ENCODE measurements around the gene STAT5B.

Gene STAT5B

DNA sequence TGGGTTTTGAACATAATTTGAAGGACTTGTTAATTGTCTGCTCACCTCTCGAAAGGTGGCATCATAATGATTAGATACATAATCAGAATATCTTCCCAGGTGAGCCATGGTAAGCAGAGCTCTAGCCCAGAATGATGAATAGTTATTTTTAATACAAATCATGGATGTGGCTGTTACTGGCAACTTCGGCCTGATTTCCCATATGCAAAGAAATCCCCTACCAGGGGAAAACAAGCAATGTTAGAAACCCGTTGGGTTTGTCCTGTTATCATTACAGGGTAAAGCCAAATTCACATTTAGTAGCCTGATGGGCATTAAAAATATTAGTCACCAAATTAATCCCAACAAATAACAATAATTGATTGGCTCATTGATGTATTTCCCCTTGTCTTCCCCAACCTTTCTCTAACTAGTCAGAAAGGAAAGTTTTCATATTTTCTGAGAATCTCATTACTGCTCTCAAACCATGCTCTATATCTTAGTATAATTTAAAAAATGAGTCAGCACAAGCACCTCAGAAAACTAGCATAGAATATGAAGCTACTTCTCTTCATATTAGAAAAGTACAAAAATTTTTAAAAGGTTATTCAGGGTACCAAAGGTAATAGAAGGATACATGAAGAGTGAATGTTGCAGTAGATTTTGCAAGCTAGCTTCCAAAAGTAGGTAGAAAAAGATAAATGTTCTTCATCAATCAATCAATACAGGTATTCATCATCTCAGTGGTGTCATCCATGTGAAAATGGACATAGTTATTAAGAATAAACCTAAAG is 5.0 kb downstream of the STAT5B start:
- ATAC-seq: no peak
- no peak for TF ChIP-seq PPARA (CRISPR knock-in tag; IDR thresholded peaks at IDR 0.05; ENCODE audit: borderline replicate concordance)

DNA sequence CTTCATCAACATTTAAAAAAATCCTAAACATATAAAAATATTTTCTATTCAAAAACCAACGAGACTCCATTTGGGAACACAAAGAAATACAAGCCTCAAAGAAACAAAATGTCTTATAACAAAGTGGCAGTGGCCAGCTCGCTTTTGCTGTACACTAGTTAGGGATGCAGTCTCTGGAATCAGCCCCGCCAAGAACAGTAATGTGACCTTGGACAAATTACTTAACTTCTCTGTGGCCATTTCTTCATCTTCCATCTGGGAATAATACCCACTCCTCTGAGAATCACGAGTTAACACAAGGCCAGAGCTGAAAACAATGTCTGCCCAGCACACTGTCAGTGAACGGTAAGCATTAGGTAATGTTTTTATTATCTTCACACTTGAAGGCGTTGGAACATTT is 5.6 kb downstream of the STAT5B start:
- TF ChIP-seq, protein P1, sequence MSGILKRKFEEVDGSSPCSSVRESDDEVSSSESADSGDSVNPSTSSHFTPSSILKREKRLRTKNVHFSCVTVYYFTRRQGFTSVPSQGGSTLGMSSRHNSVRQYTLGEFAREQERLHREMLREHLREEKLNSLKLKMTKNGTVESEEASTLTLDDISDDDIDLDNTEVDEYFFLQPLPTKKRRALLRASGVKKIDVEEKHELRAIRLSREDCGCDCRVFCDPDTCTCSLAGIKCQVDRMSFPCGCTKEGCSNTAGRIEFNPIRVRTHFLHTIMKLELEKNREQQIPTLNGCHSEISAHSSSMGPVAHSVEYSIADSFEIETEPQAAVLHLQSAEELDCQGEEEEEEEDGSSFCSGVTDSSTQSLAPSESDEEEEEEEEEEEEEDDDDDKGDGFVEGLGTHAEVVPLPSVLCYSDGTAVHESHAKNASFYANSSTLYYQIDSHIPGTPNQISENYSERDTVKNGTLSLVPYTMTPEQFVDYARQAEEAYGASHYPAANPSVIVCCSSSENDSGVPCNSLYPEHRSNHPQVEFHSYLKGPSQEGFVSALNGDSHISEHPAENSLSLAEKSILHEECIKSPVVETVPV (CRISPR knock-in tag; IDR thresholded peaks at IDR 0.05): no peak
- no peak for TF ChIP-seq CSDC2 (CRISPR knock-in tag; IDR thresholded peaks at IDR 0.05)
- no peak for TF ChIP-seq ZNF70 (CRISPR knock-in tag; IDR thresholded peaks at IDR 0.05)
- TF ChIP-seq ZNF565 (CRISPR knock-in tag; conservative IDR thresholded peaks at IDR 0.05; ENCODE audit: low read depth): no peak
- no peak for TF ChIP-seq TCF4 (CRISPR knock-in tag; IDR thresholded peaks at IDR 0.05; ENCODE audit: borderline replicate concordance)
- TF ChIP-seq OSR1 (CRISPR knock-in tag; IDR thresholded peaks at IDR 0.05): no peak
- TF ChIP-seq BACH2 (CRISPR knock-in tag; IDR thresholded peaks at IDR 0.05; ENCODE audit: borderline replicate concordance): no peak
- no peak for TF ChIP-seq ZFP3 (CRISPR knock-in tag; IDR thresholded peaks at IDR 0.05)
- TF ChIP-seq, protein P2, sequence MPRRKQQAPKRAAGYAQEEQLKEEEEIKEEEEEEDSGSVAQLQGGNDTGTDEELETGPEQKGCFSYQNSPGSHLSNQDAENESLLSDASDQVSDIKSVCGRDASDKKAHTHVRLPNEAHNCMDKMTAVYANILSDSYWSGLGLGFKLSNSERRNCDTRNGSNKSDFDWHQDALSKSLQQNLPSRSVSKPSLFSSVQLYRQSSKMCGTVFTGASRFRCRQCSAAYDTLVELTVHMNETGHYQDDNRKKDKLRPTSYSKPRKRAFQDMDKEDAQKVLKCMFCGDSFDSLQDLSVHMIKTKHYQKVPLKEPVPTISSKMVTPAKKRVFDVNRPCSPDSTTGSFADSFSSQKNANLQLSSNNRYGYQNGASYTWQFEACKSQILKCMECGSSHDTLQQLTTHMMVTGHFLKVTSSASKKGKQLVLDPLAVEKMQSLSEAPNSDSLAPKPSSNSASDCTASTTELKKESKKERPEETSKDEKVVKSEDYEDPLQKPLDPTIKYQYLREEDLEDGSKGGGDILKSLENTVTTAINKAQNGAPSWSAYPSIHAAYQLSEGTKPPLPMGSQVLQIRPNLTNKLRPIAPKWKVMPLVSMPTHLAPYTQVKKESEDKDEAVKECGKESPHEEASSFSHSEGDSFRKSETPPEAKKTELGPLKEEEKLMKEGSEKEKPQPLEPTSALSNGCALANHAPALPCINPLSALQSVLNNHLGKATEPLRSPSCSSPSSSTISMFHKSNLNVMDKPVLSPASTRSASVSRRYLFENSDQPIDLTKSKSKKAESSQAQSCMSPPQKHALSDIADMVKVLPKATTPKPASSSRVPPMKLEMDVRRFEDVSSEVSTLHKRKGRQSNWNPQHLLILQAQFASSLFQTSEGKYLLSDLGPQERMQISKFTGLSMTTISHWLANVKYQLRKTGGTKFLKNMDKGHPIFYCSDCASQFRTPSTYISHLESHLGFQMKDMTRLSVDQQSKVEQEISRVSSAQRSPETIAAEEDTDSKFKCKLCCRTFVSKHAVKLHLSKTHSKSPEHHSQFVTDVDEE (CRISPR knock-in tag; IDR thresholded peaks at IDR 0.05): no peak
- no peak for TF ChIP-seq PPARA (CRISPR knock-in tag; IDR thresholded peaks at IDR 0.05; ENCODE audit: borderline replicate concordance)
- TF ChIP-seq SNAI2 (CRISPR knock-in tag; IDR thresholded peaks at IDR 0.05): no peak
- no peak for TF ChIP-seq ISL1 (CRISPR knock-in tag; IDR thresholded peaks at IDR 0.05)
- TF ChIP-seq GLIS3 (CRISPR knock-in tag; IDR thresholded peaks at IDR 0.05): no peak
- no peak for ATAC-seq

DNA sequence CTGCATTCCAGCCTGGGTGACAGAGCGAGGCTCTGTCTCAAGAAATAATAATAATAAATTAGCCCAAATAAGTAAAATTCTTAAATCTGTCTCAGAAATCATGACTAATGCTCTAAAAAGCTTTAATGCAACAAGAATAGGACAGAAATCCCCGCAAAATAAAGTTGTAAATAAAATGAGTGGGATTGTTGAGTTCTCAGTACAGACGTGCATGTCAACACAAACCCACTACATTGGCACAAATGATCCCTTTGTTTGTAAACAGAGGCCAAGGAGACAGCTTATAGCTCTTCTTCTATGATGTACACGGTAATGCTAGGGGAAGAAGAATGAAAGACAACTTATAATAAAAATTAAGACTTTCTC is 6.0 kb downstream of the STAT5B start:
- TF ChIP-seq ZNF8 (CRISPR knock-in tag; IDR thresholded peaks at IDR 0.05): no peak
- no peak for TF ChIP-seq ZFP30 (CRISPR knock-in tag; IDR thresholded peaks at IDR 0.05)
- TF ChIP-seq TOX (CRISPR knock-in tag; IDR thresholded peaks at IDR 0.05; ENCODE audit: borderline replicate concordance): no peak
- TF ChIP-seq, protein P2 (CRISPR knock-in tag; IDR thresholded peaks at IDR 0.05): no peak
- TF ChIP-seq ESRRG (CRISPR knock-in tag; IDR thresholded peaks at IDR 0.05): no peak
- ATAC-seq: no peak

DNA sequence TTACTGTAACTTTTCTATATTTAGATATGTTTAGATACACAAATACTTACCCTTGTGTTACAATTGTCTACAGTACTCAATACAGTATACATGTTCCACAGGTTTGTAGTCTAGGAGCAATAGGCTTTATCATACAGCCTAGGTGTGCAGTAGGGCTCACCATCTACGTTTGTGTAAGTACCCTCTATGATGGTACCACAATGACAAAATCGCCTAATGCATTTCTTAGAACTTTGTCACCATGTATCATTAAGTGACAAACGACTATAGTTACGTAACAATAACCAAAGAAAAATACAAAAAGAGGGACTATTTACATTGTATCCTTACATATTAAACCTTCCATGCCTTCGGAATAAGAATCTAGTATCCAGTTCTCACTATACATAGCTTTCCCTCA is 8.0 kb downstream of the STAT5B start:
- TF ChIP-seq ZNF8 (CRISPR knock-in tag; IDR thresholded peaks at IDR 0.05) (no peak), ZC3H10 (CRISPR knock-in tag; IDR thresholded peaks at IDR 0.05) (no peak), GLIS3 (CRISPR knock-in tag; IDR thresholded peaks at IDR 0.05) (no peak), SNAI2 (CRISPR knock-in tag; IDR thresholded peaks at IDR 0.05) (no peak), ESRRG (CRISPR knock-in tag; IDR thresholded peaks at IDR 0.05) (no peak), ZNF70 (CRISPR knock-in tag; IDR thresholded peaks at IDR 0.05) (no peak), PPARA (CRISPR knock-in tag; IDR thresholded peaks at IDR 0.05; ENCODE audit: borderline replicate concordance) (no peak)
- TF ChIP-seq, protein P3, sequence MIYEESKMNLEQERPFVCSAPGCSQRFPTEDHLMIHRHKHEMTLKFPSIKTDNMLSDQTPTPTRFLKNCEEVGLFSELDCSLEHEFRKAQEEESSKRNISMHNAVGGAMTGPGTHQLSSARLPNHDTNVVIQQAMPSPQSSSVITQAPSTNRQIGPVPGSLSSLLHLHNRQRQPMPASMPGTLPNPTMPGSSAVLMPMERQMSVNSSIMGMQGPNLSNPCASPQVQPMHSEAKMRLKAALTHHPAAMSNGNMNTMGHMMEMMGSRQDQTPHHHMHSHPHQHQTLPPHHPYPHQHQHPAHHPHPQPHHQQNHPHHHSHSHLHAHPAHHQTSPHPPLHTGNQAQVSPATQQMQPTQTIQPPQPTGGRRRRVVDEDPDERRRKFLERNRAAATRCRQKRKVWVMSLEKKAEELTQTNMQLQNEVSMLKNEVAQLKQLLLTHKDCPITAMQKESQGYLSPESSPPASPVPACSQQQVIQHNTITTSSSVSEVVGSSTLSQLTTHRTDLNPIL (CRISPR knock-in tag; IDR thresholded peaks at IDR 0.05; ENCODE audit: low read depth): no peak
- ATAC-seq: no peak

Measured in SK-N-SH treated with all-trans-retinoic acid at 6 μM for 48 hours (cell line).